Fibroblast of pulmonary artery (primary cell): ENCODE data around the gene CATSPER3.

Experiments used
- DNase-seq: peaks from one replicate; pipeline ENCODE4 v3.0.0-alpha.2; 2010; ENCODE audit warnings: low read depth
- H3K4me3 ChIP-seq: replicated peaks from 2 replicates; pipeline ENCODE4 v1.5.1; 2011; ENCODE audit warnings: low read depth, mild to moderate bottlenecking, control low read depth, low read length, moderate library complexity
- CTCF ChIP-seq: IDR thresholded peaks from 2 replicates; pipeline ENCODE4 v1.5.1; 2011; ENCODE audit warnings: mild to moderate bottlenecking, control low read depth, low read length, inconsistent platforms; ENCODE audit errors: missing control alignments

The CATSPER3 gene

DNA sequence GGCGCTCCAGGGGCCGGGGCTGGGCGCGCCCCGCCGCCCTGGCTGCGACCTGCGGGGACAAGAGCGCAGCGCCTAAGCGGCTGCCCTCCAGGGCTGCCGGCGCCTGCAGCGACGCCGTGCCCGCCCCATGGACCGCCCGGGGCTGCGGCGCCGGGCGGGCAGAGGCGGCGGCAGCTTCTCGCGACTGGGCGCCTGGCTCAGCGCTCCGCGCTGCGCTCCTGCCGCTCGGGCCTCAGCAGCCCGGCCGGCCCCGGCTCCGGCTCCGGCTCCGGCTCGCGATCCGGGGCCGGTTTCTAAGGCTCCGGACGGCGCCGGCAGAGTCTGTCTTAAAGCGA lies 66.2 kb downstream of the CATSPER3 start, which contains the start of gene PITX1:
Gene PITX1 (minus strand): TSS at position 328 of the 335 bp plus-strand sequence. CDS start 347 bp downstream, outside the sequence.
- TF ChIP-seq CTCF, result no peak
- peak within 1 kb of the TSS; percentile 30 for H3K4me3 ChIP-seq
- peak; percentile 13 for DNase-seq

- no peak overlapping the region for H3K4me3 ChIP-seq
- DNase-seq, result peak; percentile 5
- TF ChIP-seq CTCF, result no peak
Observed at GRCh38 chr5:135034236-135034962, 66.7 kb downstream of the CATSPER3 start.

DNA sequence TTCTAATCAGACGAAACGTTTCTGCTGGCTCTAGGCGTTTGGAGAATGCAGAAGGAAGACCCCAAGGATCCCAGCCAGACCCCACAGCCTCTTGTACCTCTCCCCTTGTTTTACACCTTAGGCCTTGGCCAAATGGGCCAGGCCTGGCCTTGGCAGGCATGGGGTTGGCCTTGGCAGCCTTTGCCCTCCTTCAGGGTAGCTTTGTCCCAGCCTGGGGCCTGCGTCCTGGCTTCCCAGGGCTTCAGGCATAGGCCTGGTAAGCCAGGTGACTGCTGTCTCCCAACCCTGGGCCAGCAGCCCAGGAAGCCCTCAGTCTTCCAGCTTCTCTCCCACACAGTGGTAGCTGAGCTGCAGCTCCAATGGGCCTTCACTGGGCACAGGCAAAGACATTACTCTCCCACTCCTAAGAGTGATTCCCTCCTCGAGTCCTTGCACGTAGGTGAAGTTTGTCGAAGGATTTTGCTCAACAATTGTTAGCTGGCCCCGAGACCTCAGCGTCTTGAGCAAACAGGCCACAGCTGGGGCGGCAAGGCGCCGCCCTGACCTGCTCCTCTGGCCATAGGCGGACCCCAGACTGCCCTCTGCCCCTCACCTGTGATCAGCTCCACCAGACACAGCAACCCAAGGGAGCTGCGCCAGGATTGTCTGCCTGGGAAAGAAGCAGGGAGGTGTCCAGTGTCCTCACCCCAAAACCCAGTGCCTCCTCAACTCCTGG lies 67.4 kb downstream of the CATSPER3 start:
- H3K4me3 ChIP-seq, result no peak overlapping the region
- TF ChIP-seq CTCF, result no peak
- DNase-seq, result no peak

- DNase-seq, result no peak
- H3K4me3 ChIP-seq, result no peak overlapping the region
- TF ChIP-seq CTCF, result no peak
Observed at GRCh38 chr5:135035678-135036030, 67.9 kb downstream of the CATSPER3 start.

DNA sequence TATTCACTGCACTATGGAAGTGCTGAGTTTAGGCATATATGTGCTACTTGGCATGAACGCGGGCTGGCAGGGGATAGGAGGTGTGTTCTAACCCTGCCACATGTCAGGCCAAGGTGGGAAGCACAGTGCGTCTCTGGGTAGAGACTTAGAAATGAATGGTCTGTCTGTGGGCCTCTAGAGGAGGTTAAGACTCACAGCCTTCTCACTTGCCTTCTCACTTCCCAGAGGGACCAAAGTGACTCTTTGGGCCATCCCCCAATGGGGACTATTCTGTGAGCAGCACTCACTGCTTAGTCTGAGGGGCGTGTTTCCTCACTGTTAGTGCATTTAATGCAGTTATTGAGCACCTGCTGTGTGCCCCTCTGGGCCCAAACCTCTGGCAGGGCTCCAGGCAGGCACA lies 68.7 kb downstream of the CATSPER3 start:
- no peak for DNase-seq
- H3K4me3 ChIP-seq, result no peak overlapping the region
- TF ChIP-seq CTCF, result no peak

DNA sequence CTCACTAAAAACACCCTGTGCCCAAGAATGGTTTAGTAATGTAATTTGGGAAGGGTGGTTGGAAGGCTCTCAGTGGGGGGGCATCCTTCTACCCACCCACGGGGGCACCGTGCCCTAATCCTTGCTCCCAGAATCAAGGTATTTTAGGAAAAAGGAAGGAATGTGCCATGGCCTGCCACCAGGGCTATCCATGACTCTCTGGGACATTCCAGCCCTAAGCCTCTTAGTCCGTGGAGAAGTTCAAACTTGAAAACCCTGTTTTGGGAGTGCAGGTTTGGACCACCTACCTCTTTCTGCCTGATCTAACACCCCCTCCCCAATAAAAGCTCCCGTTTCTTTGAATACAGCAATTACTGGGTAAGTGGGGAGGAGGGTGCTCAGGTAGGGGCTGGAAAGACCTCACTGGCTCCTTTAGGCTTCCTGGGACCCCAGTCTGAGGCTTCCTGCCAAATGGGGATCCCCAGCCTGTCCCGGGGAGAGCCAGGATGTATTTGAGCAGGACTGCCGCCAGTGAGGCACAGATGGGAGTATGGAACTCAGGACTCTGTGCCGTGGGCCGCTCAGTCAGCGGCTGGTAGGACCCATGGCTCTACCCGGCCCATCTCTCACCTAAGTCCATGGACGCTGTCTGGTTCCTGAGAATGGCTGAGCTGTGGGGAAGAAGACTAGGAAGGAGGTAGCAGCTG lies 70.0 kb downstream of the CATSPER3 start:
- no peak for DNase-seq
- TF ChIP-seq CTCF, result no peak
- no peak overlapping the region for H3K4me3 ChIP-seq
